ENCODE measurements around the gene INTU.

DNA sequence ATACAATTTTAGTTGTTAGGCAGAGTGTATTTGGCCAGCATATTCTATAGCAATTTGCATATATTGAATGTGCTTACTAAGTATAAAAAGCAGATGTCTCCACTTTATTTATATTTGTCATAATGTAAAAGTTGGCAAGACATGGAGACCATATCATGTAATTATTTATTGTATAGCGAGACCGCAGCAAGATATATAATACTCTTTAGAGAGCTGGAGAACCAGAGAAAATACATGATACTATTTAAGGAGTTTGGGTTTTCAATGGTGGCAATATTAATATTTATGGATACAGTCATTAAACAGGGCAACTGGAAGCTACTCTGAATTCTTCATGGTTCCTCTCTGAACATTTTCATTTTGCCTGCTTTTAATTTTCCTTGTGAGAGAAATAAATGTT, 35.0 kb downstream of the INTU start:
- TF ChIP-seq, protein P1, sequence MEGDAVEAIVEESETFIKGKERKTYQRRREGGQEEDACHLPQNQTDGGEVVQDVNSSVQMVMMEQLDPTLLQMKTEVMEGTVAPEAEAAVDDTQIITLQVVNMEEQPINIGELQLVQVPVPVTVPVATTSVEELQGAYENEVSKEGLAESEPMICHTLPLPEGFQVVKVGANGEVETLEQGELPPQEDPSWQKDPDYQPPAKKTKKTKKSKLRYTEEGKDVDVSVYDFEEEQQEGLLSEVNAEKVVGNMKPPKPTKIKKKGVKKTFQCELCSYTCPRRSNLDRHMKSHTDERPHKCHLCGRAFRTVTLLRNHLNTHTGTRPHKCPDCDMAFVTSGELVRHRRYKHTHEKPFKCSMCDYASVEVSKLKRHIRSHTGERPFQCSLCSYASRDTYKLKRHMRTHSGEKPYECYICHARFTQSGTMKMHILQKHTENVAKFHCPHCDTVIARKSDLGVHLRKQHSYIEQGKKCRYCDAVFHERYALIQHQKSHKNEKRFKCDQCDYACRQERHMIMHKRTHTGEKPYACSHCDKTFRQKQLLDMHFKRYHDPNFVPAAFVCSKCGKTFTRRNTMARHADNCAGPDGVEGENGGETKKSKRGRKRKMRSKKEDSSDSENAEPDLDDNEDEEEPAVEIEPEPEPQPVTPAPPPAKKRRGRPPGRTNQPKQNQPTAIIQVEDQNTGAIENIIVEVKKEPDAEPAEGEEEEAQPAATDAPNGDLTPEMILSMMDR (IDR thresholded peaks at IDR 0.05 in 8 of 11, conservative IDR thresholded peaks at IDR 0.05 in 3 of 11): no peak
- no peak for TF ChIP-seq POLR2A (IDR thresholded peaks at IDR 0.05)

Data from spleen (tissue), 7 donors.